Esophagus squamous epithelium (tissue), 4 donors: ENCODE data around the gene PRKCE.

Experiments used
- CTCF ChIP-seq, 6 experiments: fragments of 450-650 bp in 4 of 6; fragments of 200-600 bp in 2 of 6; sonication (generic) in 2 of 6; IDR thresholded peaks; one replicate each; pipeline ENCODE4 v1.5.1; 2016 to 2019; ENCODE audit warnings: antibody characterized with exemption in 6 of 6, mild to moderate bottlenecking in 4 of 6, moderate library complexity in 4 of 6
- POLR2A ChIP-seq, 4 donors: fragments of 450-650 bp; IDR thresholded peaks; one replicate each; pipeline ENCODE4 v1.6.1; 2017; ENCODE audit warnings: antibody characterized with exemption in 4 of 4, mild to moderate bottlenecking in 4 of 4, moderate library complexity in 3 of 4

GRCh38 chr2:46010925-46011490, 359.5 kb downstream of the PRKCE start:
- TF ChIP-seq CTCF (IDR thresholded peaks at IDR 0.05) = peak in 5 of 6 experiments; percentile 51 to 82 (median 69)
- TF ChIP-seq POLR2A (IDR thresholded peaks at IDR 0.05) = no peak
